ENCODE results near the gene PRKCA.

DNA sequence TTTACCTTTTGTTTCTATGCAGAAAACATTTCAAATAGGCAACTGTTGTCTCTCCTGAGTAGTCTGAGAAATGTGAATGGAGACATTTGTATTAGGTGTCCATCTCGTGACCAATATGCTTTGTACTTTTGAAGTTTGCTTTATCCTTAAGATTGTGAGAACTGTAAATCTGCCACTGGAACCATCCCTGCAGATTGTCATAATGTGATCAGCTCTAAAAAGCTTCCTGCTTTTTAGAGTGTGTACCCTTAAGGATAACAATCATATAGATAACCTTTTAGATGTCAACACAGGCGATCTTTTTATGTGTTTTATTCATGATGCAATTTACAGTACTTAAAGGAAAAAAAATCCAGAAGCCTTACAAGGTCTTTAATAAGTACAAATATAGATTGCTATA is 63.5 kb downstream of the PRKCA start:
- no peak for TF ChIP-seq CTCF (IDR thresholded peaks at IDR 0.05)
- no peak for TF ChIP-seq POLR2A (IDR thresholded peaks at IDR 0.05; ENCODE audit: low read depth)
